ENCODE measurements around the gene ADAM23. TPM values are rescaled to one million over a fixed set of nuclear protein-coding genes. Genes with fewer than 3 reads are reported as not detected.

Gene ADAM23
- total RNA-seq, 1 donor from 2014 or later = 20.2 TPM

- H3K9me3 Mint-ChIP-seq = no peaks in the 10 kb centered on the region
- no peak overlapping the region for H3K27ac Mint-ChIP-seq
- TF ChIP-seq, protein P1, sequence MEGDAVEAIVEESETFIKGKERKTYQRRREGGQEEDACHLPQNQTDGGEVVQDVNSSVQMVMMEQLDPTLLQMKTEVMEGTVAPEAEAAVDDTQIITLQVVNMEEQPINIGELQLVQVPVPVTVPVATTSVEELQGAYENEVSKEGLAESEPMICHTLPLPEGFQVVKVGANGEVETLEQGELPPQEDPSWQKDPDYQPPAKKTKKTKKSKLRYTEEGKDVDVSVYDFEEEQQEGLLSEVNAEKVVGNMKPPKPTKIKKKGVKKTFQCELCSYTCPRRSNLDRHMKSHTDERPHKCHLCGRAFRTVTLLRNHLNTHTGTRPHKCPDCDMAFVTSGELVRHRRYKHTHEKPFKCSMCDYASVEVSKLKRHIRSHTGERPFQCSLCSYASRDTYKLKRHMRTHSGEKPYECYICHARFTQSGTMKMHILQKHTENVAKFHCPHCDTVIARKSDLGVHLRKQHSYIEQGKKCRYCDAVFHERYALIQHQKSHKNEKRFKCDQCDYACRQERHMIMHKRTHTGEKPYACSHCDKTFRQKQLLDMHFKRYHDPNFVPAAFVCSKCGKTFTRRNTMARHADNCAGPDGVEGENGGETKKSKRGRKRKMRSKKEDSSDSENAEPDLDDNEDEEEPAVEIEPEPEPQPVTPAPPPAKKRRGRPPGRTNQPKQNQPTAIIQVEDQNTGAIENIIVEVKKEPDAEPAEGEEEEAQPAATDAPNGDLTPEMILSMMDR (conservative IDR thresholded peaks at IDR 0.05) = no peak
- no peaks in the 10 kb centered on the region for H3K27me3 Mint-ChIP-seq
- DNase-seq (ENCODE audit: extremely low spot score, unreplicated experiment) = no peak
- H3K36me3 Mint-ChIP-seq = no peaks in the 10 kb centered on the region
- no peak overlapping the region for H3K4me3 Mint-ChIP-seq
- no peaks in the 10 kb centered on the region for H3K4me1 Mint-ChIP-seq (ENCODE audit: unreplicated experiment)
These were observed 59.4 kb downstream of the ADAM23 start for GRCh38 chr2:206502729-206503128.

DNA sequence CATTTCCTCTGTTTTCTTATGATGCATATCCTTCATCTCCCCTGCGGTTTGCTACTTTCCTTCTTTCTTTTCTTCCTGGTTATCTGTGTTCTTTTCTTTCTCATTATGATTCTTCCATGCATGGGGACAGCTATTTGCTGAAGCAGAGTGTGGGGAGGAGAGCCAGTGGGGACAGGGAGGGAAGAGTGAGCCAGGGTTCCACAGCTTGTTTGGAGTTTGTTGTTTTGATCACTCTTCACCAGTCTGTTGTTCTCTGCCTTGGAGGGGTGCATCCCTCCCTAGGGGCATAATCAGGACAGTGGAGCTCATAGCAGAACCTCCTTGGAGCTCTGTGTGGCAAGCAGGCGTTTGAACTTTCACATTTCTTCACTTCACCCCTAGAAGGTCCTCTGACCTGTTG, 68.0 kb downstream of the ADAM23 start:
- H3K9me3 Mint-ChIP-seq = no peaks in the 10 kb centered on the region

DNA sequence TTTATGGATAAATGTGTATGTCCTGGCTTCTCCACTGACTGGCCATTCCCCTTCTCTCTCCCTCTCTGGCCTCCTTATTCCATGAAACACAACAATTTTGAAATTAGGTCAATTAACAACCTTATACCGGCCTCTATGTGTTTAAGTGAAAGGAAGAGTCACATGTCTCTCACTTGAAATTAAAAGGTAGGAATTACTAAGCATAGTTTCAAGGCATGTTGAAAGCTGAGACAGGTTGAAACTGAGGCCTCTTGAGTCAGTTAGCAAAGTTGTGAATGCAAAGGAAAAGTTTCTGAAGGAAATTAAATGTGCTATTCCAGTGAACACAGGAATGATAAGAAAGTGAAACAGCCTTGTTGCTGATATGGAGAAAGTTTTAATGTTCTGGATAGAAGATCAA, 69.7 kb downstream of the ADAM23 start:
- Mint-ChIP-seq H3K27ac (no peak overlapping the region), H3K4me1 (ENCODE audit: unreplicated experiment) (no peaks in the 10 kb centered on the region), H3K4me3 (no peak overlapping the region), H3K9me3 (no peaks in the 10 kb centered on the region), H3K36me3 (no peaks in the 10 kb centered on the region), H3K27me3 (no peaks in the 10 kb centered on the region)
- TF ChIP-seq, protein P1 (conservative IDR thresholded peaks at IDR 0.05) = no peak
- no peak for DNase-seq (ENCODE audit: extremely low spot score, unreplicated experiment)

More for the DNA sequence above, 68.0 kb downstream of the ADAM23 start:
- TF ChIP-seq, protein P1 (conservative IDR thresholded peaks at IDR 0.05) = no peak
- no peaks in the 10 kb centered on the region for H3K27me3 Mint-ChIP-seq
- no peak overlapping the region for H3K27ac Mint-ChIP-seq
- no peaks in the 10 kb centered on the region for H3K36me3 Mint-ChIP-seq
- H3K4me3 Mint-ChIP-seq = no peak overlapping the region
- DNase-seq (ENCODE audit: extremely low spot score, unreplicated experiment) = no peak
- H3K4me1 Mint-ChIP-seq (ENCODE audit: unreplicated experiment) = no peaks in the 10 kb centered on the region

DNA sequence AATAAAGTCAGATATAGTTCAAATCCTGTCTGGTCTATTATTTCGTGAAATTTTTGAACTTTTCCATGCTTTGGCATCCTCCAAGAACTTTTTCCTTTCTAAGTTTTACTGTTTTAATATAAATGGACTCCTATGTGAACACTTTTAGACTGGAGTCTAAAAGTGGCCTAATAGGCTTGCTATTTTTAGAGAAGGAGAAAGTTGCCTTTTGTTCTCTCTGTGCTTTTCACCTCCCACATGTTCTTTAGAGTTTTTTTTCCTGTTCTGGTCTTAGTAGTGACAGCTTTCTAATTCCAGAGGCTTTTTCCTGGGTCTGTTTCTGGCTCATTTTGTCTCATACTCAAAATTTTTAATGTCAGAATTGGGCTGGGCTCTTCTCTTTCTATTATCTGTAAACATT, 72.2 kb downstream of the ADAM23 start:
- Mint-ChIP-seq H3K4me1 (ENCODE audit: unreplicated experiment) (no peaks in the 10 kb centered on the region), H3K27me3 (peaks cover 1% of the 10 kb centered on the region), H3K4me3 (no peak overlapping the region), H3K36me3 (no peaks in the 10 kb centered on the region), H3K9me3 (no peaks in the 10 kb centered on the region), H3K27ac (no peak overlapping the region)
- DNase-seq (ENCODE audit: extremely low spot score, unreplicated experiment) = no peak
- TF ChIP-seq, protein P1 (conservative IDR thresholded peaks at IDR 0.05) = no peak

- Mint-ChIP-seq H3K4me3 (no peak overlapping the region), H3K27ac (no peak overlapping the region), H3K4me1 (ENCODE audit: unreplicated experiment) (no peaks in the 10 kb centered on the region), H3K9me3 (no peaks in the 10 kb centered on the region), H3K36me3 (no peaks in the 10 kb centered on the region), H3K27me3 (peaks cover 5% of the 10 kb centered on the region)
- DNase-seq (ENCODE audit: extremely low spot score, unreplicated experiment) = no peak
- TF ChIP-seq, protein P1 (conservative IDR thresholded peaks at IDR 0.05) = no peak
These were observed 75.7 kb downstream of the ADAM23 start for GRCh38 chr2:206518997-206519396.

DNA sequence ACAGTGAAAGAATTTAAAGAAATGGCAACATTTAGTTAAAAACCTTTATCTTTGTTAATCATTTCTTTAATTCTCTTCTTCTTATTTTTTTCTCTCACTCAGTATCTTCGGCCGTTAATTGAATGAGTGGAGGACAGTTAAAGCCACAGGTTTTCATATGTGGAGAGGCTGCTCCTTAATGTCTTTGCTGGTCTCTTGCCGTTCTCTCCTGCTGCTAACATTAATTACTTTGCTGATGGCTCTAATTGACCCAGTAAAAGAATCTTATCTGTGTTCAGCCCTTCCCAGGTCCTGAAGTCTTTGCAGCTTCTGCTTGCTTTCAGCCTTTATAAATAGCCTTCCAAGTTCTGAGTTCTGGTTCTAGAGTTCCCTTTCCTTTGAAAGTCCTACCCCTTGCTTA, 77.1 kb downstream of the ADAM23 start:
- no peaks in the 10 kb centered on the region for H3K36me3 Mint-ChIP-seq
- peaks cover 5% of the 10 kb centered on the region for H3K27me3 Mint-ChIP-seq
- no peaks in the 10 kb centered on the region for H3K9me3 Mint-ChIP-seq
- no peak for DNase-seq (ENCODE audit: extremely low spot score, unreplicated experiment)
- H3K4me1 Mint-ChIP-seq (ENCODE audit: unreplicated experiment) = no peaks in the 10 kb centered on the region
- H3K27ac Mint-ChIP-seq = no peak overlapping the region
- TF ChIP-seq, protein P1 (conservative IDR thresholded peaks at IDR 0.05) = no peak
- no peak overlapping the region for H3K4me3 Mint-ChIP-seq

All from type B pancreatic cell (in vitro differentiated cells).